HG02763 (cell line): ENCODE measurements around the gene SIDT2.
A peak's percentile ranks its signal among the peaks of the same experiment; 100 is the strongest.

Source experiments
- ATAC-seq: cut with Tn5 transposase; IDR thresholded peaks from one replicate; pipeline ENCODE4 v1.9.1; 2021; ENCODE audit warnings: mild to moderate bottlenecking, moderate library complexity; ENCODE audit not compliant: unreplicated experiment

SIDT2 gene

DNA sequence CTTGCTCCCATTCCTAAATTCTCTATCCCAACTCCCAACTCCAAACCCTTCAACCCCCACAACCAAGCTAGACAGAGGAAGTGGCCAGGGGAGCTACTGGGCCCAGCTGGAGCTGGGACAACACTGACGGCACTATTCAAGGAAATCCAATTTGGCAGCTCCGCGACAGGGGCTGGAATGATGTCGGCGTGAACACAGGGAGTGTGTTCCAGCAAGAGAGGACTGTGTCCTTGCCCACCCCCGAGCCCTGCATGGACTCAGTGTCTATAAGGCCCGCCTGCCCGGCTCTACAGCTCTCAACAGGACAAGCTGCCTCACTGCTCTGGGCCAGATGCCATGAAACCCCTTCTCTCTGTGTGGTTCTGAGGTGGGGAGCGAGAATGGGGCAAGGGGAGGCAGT lies 42.0 kb downstream of the SIDT2 start:
- no peak for ATAC-seq

GRCh38 chr11:117220999-117221774 lies 42.6 kb downstream of the SIDT2 start:
- no peak for ATAC-seq

GRCh38 chr11:117221775-117222517 lies 43.4 kb downstream of the SIDT2 start:
- ATAC-seq = no peak

DNA sequence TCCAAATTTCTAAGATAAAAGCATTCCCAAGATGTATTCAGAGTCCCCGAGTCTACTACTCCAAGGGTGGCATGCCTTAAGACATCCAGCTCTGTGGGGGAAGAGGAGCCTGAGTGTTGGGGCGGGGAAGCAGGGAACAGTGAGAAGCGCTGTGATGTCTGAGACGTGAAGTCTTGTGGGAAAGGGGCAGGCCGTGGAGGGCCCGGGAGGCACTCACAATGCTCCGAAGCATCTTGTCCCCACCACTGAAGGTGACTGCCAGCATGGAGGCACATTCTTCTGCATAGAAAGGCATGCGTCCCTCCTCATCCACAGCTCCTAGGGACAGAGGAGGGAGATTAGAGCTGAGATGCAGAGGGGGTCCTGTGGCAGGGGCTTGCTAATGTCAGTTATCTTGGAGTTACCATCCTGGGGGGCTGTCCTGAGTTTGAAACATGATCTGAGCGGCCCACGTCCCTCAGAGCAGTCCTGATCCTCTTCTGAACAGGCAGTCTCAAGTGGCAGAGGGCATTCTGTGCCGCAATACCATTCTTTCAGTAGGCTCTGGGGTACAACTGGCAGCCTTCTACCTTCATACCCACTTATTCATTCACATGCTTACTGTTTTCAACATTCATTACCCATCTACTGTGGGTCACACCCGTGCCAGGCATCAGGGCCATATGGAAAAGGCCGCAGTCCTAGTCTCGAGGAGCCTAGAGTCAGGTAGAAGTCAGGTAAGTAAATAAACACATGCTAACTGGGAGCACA lies 44.6 kb downstream of the SIDT2 start:
- ATAC-seq = no peak

- ATAC-seq = no peak
These were observed 45.5 kb downstream of the SIDT2 start for GRCh38 chr11:117223741-117224689.

DNA sequence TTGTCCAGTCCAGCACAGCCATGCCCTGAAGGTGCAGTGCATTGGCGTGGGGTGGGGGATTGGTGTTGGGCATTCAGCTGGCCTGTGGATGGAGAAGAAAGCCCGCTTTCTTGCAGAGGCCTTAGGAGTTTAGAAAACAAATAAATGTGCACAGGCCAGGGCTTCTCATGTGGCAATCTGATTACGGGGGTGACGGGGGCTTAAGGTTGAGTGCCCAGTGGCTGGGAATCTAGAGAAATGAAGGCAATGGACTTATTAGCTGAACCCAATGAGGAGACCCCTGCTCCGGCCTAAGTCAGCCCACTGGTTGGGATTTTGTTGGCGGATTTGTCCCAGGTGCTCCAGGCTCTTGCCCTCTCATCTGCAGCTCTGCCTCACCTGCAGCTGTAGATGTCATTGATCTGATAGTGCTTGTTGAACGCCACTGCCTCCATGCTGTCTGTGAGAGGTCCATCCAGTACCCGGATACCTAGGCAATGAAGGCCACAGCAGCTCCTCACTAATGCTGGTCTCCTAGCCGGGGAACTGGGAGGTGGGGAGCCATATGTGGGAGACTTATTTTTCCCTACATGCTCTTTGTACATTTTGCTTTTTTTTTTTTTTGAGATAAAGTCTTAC lies 47.1 kb downstream of the SIDT2 start:
- ATAC-seq = no peak

DNA sequence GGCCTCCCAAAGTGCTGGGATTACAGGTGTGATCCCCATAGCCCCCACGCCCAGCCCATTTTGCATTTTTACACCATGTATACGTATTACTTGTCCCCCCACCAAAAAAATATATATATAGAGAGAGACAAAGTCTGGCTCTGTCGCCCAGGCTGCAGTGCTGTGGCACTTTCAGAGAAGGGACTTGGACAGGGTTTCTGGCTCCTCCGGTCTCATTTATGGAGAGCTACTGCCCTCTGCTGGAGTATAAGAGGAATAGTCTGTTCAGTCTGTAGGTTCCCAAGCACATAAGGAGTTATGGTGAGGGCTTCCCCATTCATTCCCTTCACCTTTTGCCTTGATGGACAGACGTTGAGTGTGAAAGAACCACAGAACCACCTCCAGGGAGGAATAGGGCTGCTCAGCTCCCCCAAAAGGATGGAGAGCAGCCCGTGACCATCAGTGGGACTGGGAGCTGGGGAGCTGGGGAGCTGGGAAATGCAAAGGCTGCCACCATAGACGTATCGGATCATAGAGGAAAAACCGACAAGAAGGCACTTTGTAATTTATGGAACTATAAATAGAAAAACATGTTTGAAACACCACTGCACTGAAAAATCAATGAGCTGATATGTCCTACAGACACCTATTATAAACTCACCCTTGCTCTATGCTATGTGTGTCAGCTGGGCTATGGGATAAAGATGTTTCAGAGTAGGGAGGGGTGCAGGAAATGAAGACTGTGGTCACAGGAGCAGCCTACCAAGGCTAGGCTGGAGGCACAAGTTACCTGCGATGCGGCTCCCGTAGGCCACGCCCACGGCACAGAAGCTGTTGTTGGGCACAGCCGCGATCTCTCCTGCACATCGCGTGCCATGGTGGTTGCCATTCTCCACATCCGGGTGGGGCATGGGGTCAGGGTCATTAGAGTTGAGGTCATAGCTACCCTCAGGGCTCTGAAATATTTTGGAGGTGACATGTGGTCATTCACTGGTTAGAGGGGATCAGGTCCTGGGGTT lies 48.1 kb downstream of the SIDT2 start:
- no peak for ATAC-seq

- no peak for ATAC-seq
These were observed 49.5 kb downstream of the SIDT2 start for GRCh38 chr11:117228091-117228490.

- no peak for ATAC-seq
These were observed 50.9 kb downstream of the SIDT2 start for GRCh38 chr11:117229411-117229810.

DNA sequence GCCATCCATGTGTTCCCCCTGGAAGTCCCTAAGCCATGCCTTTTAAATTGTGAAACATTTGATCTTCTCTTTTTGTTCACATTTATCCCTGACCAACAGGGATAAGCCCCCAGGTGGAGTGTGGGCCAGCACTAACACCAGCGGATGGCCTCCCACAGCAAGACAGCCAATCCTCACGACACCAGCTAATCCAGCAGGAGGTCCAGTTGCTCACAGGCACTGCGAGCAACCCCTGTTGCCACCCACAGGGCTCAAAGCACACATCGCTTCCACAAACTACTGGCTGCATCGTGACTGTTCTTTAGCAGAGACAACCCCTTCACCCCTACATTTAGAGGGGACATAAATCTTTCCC lies 51.4 kb downstream of the SIDT2 start:
- ATAC-seq = no peak

GRCh38 chr11:117230286-117230961 lies 51.9 kb downstream of the SIDT2 start:
- ATAC-seq = no peak

- ATAC-seq = no peak
These were observed 52.7 kb downstream of the SIDT2 start for GRCh38 chr11:117230999-117231841.

DNA sequence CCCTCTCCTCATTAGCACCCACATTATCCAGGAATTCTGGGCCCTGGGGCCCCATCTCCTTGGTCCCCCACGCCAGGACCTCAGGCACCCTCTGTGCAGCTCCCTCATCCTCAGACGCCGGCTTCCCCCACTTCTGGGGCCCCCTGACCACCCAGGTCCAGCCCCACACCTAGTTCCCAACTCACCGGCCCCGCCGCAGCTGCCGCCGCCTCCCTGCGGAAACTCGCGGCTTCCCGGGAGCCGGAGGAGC lies 53.2 kb downstream of the SIDT2 start, which contains the start of gene PCSK7:
TSS of gene PCSK7 (minus strand) at position 232 of the 250 bp plus-strand sequence. CDS start 2,229 bp downstream, outside the sequence.
- no peak for ATAC-seq

DNA sequence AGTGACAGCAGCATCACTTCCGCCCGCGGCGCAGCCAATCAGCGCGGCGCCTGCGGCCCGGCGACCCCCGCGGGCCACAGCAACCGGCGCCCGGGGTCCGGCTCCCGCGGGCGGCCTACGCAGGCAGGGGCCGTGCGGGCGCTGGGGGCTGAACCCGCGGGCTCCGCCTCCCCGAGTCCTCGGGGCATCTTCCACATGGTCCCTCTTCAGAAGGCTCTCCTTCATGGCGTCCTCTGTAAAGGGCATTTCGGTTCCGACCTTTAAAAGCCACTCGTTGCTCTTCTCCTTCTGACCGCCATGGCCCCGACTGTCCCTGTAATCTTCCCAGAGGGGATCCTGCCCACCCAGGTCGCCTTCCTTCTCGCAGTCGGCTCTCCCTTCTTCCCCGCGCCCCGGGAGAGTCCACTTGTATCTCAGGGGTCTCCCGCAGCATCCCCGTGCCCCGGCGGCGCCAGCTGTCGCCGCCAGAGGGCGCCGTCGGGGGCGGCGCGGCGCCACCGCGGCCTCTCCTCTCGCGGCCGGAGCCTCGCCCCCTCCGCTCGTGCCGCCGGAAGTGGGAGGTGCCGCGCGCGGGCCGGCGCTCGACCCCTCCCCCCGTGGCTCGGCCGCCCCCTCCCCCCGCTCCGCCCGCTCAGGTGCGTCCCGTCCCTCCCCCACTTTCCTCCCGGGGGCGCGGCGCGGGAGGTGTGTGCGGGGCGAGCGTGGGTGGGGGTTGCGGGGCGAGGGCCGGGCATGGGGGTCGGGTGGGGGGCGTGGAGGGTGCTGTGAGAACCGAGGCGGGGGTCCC lies 53.7 kb downstream of the SIDT2 start, which contains the start of gene RNF214:
TSS of gene RNF214 (plus strand) at position 580 of the 787 bp plus-strand sequence. CDS start 1,602 bp downstream, outside the sequence.
- peak; percentile 76 for ATAC-seq

- ATAC-seq = no peak
These were observed 54.4 kb downstream of the SIDT2 start for GRCh38 chr11:117232911-117233409.

DNA sequence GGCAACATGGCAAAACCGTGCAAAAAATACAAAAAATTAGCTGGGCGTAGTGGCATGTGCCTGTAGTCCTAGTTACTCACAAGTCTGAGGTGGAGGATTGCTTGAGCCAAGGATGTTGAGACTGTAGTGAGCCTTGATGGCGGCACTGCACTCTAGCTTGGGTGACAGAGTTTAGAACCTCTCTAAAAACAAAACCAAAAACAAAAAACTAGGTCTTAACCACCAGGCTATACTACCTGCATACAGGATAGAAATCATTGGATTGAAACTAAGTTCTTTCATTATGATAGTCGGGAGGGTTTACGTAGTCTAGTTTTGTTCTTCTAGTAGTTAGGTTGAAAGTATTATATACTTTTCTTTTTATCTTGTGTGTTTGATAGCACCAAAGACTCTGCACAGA lies 59.7 kb downstream of the SIDT2 start:
- no peak for ATAC-seq
